SK-N-SH (cell line): ENCODE measurements around the gene CCDC188. TPM values are rescaled to one million over a fixed set of nuclear protein-coding genes. Genes with fewer than 3 reads are reported as not detected.

Experiments
- CTCF ChIA-PET: fragments of 300-600, 350-600 bp; formaldehyde crosslinking; extraction: SDS; loops from one replicate; lab custom pipeline; 2021; lab: Yijun Ruan, JAX
- POLR2A ChIA-PET: fragments of 350-600 bp; sonication (Branson Sonifier 250); formaldehyde crosslinking; extraction: SDS; loops from one replicate; lab custom pipeline; 2020; ENCODE audit warnings: antibody characterized with exemption, inconsistent platforms; lab: Yijun Ruan, JAX
- DNase-seq: peaks from one replicate; pipeline ENCODE4 v3.0.0; 2012
- H2AFZ ChIP-seq: fragments of 200-600 bp; sonication (generic); 2 replicates; pipeline ENCODE4 v1.8.1; 2016; ENCODE audit warnings: antibody characterized with exemption, mild to moderate bottlenecking, low read depth
- H3F3A ChIP-seq: fragments of 200-600 bp; sonication (generic); replicated peaks from 2 replicates; pipeline ENCODE3; 2016; ENCODE audit warnings: antibody characterized with exemption, mild to moderate bottlenecking; ENCODE audit not compliant: insufficient read depth
- H3K27ac ChIP-seq, 2 experiments: fragments of 200-500 bp in 1 of 2; fragments of 200-600 bp in 1 of 2; sonication (Bioruptor generic) in 1 of 2; sonication (generic), shearing (Covaris generic) in 1 of 2; 2 replicates each; pipeline versions ENCODE4 v1.5.1 to v1.6.1; 2014 to 2016; ENCODE audit warnings: low read depth in 2 of 2, inconsistent platforms in 1 of 2, low read length in 1 of 2, mild to moderate bottlenecking in 1 of 2, mixed read lengths in 1 of 2
- H3K27me3 ChIP-seq: fragments of 200-600 bp; sonication (generic), shearing (Covaris generic); 2 replicates; pipeline ENCODE4 v1.6.1; 2016; ENCODE audit warnings: mixed run types; ENCODE audit not compliant: insufficient read depth
- H3K36me3 ChIP-seq, 2 experiments: fragments of 200-500 bp in 1 of 2; fragments of 200-600 bp in 1 of 2; sonication (Bioruptor generic) in 1 of 2; sonication (generic) in 1 of 2; replicated peaks in 1 of 2; 2 replicates each; pipeline versions ENCODE3 to v1.5.1; 2014 to 2016; ENCODE audit warnings: low read length in 1 of 2, mild to moderate bottlenecking in 1 of 2; ENCODE audit not compliant: insufficient read depth in 2 of 2, control insufficient read depth in 1 of 2
- H3K4me1 ChIP-seq, 2 experiments: fragments of 200-500 bp in 1 of 2; fragments of 200-600 bp in 1 of 2; sonication (Bioruptor generic) in 1 of 2; sonication (generic), shearing (Covaris generic) in 1 of 2; 2 replicates each; pipeline versions ENCODE4 v1.5.1 to v1.6.1; 2014 to 2016; ENCODE audit warnings: low read depth in 1 of 2, low read length in 1 of 2, mixed run types in 1 of 2; ENCODE audit not compliant: insufficient read depth in 2 of 2, control insufficient read depth in 1 of 2
- H3K4me2 ChIP-seq: fragments of 200-600 bp; sonication (generic), shearing (Covaris generic); 2 replicates; pipeline ENCODE4 v1.6.1; 2017; ENCODE audit warnings: mixed run types
- H3K4me3 ChIP-seq, 2 experiments: fragments of 200-500 bp in 1 of 2; fragments of 200-600 bp in 1 of 2; sonication (Bioruptor generic) in 1 of 2; sonication (generic), shearing (Covaris generic) in 1 of 2; 2 replicates each; pipeline versions ENCODE4 v1.5.1 to v1.8.1; 2014 to 2016; ENCODE audit warnings: low read depth in 2 of 2, inconsistent platforms in 1 of 2, low read length in 1 of 2, mild to moderate bottlenecking in 1 of 2, mixed read lengths in 1 of 2, moderate library complexity in 1 of 2
- H3K79me2 ChIP-seq: fragments of 200-600 bp; sonication (generic); 2 replicates; pipeline ENCODE4 v1.8.1; 2017; ENCODE audit warnings: mild to moderate bottlenecking; ENCODE audit not compliant: insufficient read depth
- H3K9ac ChIP-seq: fragments of 200-600 bp; sonication (generic); 2 replicates; pipeline ENCODE4 v1.6.1; 2017; ENCODE audit warnings: mixed run types
- H3K9me2 ChIP-seq: fragments of 200-600 bp; sonication (generic); 2 replicates; pipeline ENCODE4 v1.6.1; 2017; ENCODE audit warnings: mixed run types
- H3K9me3 ChIP-seq: fragments of 200-600 bp; sonication (generic); 2 replicates; pipeline ENCODE4 v1.6.1; 2017; ENCODE audit warnings: mixed run types, mild to moderate bottlenecking, moderate library complexity
- H4K20me1 ChIP-seq: fragments of 200-600 bp; sonication (generic); 2 replicates; pipeline ENCODE4 v1.6.1; 2017; ENCODE audit warnings: mild to moderate bottlenecking, mixed run types; ENCODE audit not compliant: insufficient read depth
- CHD2 ChIP-seq: fragments of 150-350 bp; IDR thresholded peaks from 2 replicates; pipeline ENCODE4 v1.6.1; 2018; ENCODE audit warnings: low read length; ENCODE audit not compliant: partially characterized antibody
- ELF1 ChIP-seq: IDR thresholded peaks from 2 replicates; pipeline ENCODE4 v1.4.0; 2012
- FOXJ3 ChIP-seq: sonication (generic); formaldehyde crosslinking; IDR thresholded peaks from 2 replicates; pipeline ENCODE4 v1.5.1; 2020; ENCODE audit warnings: mild to moderate bottlenecking, missing genetic modification reagents
- FOXM1 ChIP-seq: IDR thresholded peaks from 2 replicates; pipeline ENCODE4 v1.4.0; 2012; ENCODE audit warnings: low read depth, mild to moderate bottlenecking
- GABPA ChIP-seq: IDR thresholded peaks from 2 replicates; pipeline ENCODE4 v1.4.0; 2012; ENCODE audit warnings: low read depth, mild to moderate bottlenecking
- MEF2A ChIP-seq: IDR thresholded peaks from 2 replicates; pipeline ENCODE4 v1.4.0; 2012; ENCODE audit warnings: low read depth, borderline replicate concordance
- MXI1 ChIP-seq: IDR thresholded peaks from 2 replicates; pipeline ENCODE4 v1.6.1; 2012; ENCODE audit warnings: mild to moderate bottlenecking, low read depth, low read length, improper control_type of control experiment
- NRF1 ChIP-seq: IDR thresholded peaks from 2 replicates; pipeline ENCODE4 v1.6.1; 2012; ENCODE audit warnings: low read depth, mild to moderate bottlenecking, low read length
- RFX5 ChIP-seq: IDR thresholded peaks from 2 replicates; pipeline ENCODE4 v1.6.1; 2012; ENCODE audit warnings: mild to moderate bottlenecking, improper control_type of control experiment, low read length
- RXRA ChIP-seq: IDR thresholded peaks from 2 replicates; pipeline ENCODE4 v1.4.0; 2012; ENCODE audit warnings: low read depth, mild to moderate bottlenecking, borderline replicate concordance
- SMC3 ChIP-seq: IDR thresholded peaks from 2 replicates; pipeline ENCODE4 v1.6.1; 2012; ENCODE audit warnings: low read depth, low read length, improper control_type of control experiment
- TAF1 ChIP-seq: IDR thresholded peaks from 2 replicates; pipeline ENCODE4 v1.6.1; 2012; ENCODE audit warnings: low read depth, mild to moderate bottlenecking, low read length, moderate library complexity, borderline replicate concordance
- TCF12 ChIP-seq: IDR thresholded peaks from 2 replicates; pipeline ENCODE4 v1.4.0; 2012
- TEAD4 ChIP-seq: IDR thresholded peaks from 2 replicates; pipeline ENCODE4 v1.4.0; 2012; ENCODE audit warnings: mild to moderate bottlenecking, borderline replicate concordance; ENCODE audit not compliant: insufficient read depth
- YY1 ChIP-seq: IDR thresholded peaks from 2 replicates; pipeline ENCODE4 v1.4.0; 2012; ENCODE audit warnings: low read depth, mild to moderate bottlenecking
- WGBS: methylation state at CpG from one replicate; pipeline ENCODE4 v1.1.6; 2017; ENCODE audit warnings: low lambda C conversion rate; 5-methylcytosine and 5-hydroxymethylcytosine counted together
- polyA plus RNA-seq, 3 experiments: library from polyadenylated mRNA; depleted of rRNA; stranded (reverse); fragments of >200 nt; gene quantifications; 2 replicates each; pipeline ENCODE4 v1.2.3, GENCODE V29; 2012
- TF ChIP-seq, protein P1 (sequence below): IDR thresholded peaks from 2 replicates; pipeline ENCODE4 v1.6.1; 2012; ENCODE audit warnings: mild to moderate bottlenecking, low read depth, low read length, moderate library complexity
- TF ChIP-seq, protein P2 (sequence below): IDR thresholded peaks from 2 replicates; pipeline ENCODE4 v1.4.0; 2012; ENCODE audit warnings: low read depth
- TF ChIP-seq, protein P3 (sequence below): fragments of 200-600 bp; sonication (generic); IDR thresholded peaks from 2 replicates; pipeline ENCODE4 v1.6.1; 2017; ENCODE audit warnings: antibody characterized with exemption, mild to moderate bottlenecking, moderate library complexity
- TF ChIP-seq, protein P4 (sequence below): fragments of 150-350 bp; IDR thresholded peaks from 2 replicates; pipeline ENCODE4 v1.6.1; 2017; ENCODE audit warnings: antibody characterized with exemption, low read length, low read depth, borderline replicate concordance
- TF ChIP-seq, protein P5 (sequence below): fragments of 150-350 bp; IDR thresholded peaks from 2 replicates; pipeline ENCODE4 v1.6.1; 2016; ENCODE audit warnings: mild to moderate bottlenecking, low read depth, low read length

The CCDC188 gene
- polyA plus RNA-seq, 1 of the 3 experiments (the other 2 are of a cell fraction): 21.1 TPM

DNA sequence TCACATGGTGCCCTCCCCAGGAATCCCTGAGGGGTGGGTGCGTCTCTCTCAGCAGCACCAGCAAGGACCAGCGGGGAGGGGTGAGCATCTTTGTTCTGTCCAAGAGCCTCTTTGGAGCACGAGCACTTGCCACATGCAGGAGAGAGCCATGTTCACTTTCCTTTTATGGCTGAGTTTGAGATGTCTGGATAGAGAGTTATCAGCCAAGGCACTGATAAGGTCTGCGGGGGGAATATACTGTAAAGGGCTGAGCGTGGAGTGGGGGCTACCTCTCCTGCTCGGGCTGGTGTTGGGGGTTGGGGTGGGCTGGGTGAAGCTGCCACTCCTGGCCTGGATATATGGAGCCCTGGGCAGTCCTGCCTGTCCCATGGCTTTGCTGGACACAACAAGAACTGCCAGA lies 34.9 kb upstream of the CCDC188 start (continued):
- TF ChIP-seq YY1: no peak
- TF ChIP-seq, protein P1, sequence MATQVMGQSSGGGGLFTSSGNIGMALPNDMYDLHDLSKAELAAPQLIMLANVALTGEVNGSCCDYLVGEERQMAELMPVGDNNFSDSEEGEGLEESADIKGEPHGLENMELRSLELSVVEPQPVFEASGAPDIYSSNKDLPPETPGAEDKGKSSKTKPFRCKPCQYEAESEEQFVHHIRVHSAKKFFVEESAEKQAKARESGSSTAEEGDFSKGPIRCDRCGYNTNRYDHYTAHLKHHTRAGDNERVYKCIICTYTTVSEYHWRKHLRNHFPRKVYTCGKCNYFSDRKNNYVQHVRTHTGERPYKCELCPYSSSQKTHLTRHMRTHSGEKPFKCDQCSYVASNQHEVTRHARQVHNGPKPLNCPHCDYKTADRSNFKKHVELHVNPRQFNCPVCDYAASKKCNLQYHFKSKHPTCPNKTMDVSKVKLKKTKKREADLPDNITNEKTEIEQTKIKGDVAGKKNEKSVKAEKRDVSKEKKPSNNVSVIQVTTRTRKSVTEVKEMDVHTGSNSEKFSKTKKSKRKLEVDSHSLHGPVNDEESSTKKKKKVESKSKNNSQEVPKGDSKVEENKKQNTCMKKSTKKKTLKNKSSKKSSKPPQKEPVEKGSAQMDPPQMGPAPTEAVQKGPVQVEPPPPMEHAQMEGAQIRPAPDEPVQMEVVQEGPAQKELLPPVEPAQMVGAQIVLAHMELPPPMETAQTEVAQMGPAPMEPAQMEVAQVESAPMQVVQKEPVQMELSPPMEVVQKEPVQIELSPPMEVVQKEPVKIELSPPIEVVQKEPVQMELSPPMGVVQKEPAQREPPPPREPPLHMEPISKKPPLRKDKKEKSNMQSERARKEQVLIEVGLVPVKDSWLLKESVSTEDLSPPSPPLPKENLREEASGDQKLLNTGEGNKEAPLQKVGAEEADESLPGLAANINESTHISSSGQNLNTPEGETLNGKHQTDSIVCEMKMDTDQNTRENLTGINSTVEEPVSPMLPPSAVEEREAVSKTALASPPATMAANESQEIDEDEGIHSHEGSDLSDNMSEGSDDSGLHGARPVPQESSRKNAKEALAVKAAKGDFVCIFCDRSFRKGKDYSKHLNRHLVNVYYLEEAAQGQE: no peak
- TF ChIP-seq, protein P2, sequence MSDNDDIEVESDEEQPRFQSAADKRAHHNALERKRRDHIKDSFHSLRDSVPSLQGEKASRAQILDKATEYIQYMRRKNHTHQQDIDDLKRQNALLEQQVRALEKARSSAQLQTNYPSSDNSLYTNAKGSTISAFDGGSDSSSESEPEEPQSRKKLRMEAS: no peak

DNA sequence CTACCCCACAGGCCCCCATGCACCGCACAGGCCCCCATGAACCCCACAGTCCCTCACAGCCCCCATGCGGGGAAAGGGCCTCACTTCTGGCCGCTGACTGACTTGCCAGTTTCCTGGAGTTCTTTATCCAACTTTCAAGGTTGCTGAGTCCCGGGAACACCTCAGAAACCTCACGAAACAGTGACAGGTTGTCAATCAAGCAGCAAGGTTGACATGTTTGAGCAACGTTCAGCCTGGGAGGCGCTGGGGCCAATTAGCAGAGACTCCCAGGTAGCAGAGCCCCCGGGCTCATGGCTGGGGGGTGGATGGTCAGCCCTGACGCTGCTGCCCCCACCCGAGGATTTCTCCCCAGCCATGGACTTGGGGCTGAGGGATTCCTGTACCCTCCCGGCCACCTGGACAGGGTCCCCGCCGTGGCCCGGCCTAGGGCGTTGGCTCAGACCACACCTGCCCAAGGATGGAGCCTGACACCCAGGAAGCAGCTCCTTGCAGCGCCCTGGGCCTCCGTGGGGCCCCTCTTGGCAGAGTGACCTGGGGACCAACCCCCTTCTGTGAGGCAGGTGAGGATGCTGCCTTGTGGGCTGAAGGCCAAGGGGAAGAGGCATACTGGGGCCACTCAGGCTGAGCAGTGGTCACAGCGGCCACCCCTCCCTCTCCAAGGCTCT lies 33.8 kb upstream of the CCDC188 start:
- no peak for DNase-seq
- Histone ChIP-seq H3K79me2 (no peaks in the 10 kb centered on the region), H3K4me3 (no peak overlapping the region), H3K4me2 (no peak overlapping the region), H3F3A (no peaks in the 10 kb centered on the region), H3K36me3 (no peaks in the 10 kb centered on the region), H3K27me3 (no peaks in the 10 kb centered on the region), H3K9me3 (no peaks in the 10 kb centered on the region), H4K20me1 (no peaks in the 10 kb centered on the region), H3K27ac (no peak overlapping the region), H3K9ac (no peak overlapping the region), H2AFZ (no peak overlapping the region), H3K4me1 (no peaks in the 10 kb centered on the region), H3K9me2 (no peaks in the 10 kb centered on the region)
- ChIA-PET POLR2A (no interaction called here), CTCF (no interaction called here)
- 61% methylated on average over 6 of the region's 18 CpGs for WGBS
- TF ChIP-seq CHD2 (no peak), ELF1 (no peak), FOXM1 (no peak), NRF1 (no peak), RFX5 (no peak), MXI1 (no peak), SMC3 (no peak), FOXJ3 (CRISPR knock-in tag) (no peak), RXRA (no peak), GABPA (no peak), TAF1 (no peak), TEAD4 (no peak), TCF12 (no peak), MEF2A (no peak)
- TF ChIP-seq, protein P3, sequence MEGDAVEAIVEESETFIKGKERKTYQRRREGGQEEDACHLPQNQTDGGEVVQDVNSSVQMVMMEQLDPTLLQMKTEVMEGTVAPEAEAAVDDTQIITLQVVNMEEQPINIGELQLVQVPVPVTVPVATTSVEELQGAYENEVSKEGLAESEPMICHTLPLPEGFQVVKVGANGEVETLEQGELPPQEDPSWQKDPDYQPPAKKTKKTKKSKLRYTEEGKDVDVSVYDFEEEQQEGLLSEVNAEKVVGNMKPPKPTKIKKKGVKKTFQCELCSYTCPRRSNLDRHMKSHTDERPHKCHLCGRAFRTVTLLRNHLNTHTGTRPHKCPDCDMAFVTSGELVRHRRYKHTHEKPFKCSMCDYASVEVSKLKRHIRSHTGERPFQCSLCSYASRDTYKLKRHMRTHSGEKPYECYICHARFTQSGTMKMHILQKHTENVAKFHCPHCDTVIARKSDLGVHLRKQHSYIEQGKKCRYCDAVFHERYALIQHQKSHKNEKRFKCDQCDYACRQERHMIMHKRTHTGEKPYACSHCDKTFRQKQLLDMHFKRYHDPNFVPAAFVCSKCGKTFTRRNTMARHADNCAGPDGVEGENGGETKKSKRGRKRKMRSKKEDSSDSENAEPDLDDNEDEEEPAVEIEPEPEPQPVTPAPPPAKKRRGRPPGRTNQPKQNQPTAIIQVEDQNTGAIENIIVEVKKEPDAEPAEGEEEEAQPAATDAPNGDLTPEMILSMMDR: no peak
- TF ChIP-seq, protein P2: no peak
- TF ChIP-seq, protein P4, sequence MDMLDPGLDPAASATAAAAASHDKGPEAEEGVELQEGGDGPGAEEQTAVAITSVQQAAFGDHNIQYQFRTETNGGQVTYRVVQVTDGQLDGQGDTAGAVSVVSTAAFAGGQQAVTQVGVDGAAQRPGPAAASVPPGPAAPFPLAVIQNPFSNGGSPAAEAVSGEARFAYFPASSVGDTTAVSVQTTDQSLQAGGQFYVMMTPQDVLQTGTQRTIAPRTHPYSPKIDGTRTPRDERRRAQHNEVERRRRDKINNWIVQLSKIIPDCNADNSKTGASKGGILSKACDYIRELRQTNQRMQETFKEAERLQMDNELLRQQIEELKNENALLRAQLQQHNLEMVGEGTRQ: no peak
- TF ChIP-seq, protein P5, sequence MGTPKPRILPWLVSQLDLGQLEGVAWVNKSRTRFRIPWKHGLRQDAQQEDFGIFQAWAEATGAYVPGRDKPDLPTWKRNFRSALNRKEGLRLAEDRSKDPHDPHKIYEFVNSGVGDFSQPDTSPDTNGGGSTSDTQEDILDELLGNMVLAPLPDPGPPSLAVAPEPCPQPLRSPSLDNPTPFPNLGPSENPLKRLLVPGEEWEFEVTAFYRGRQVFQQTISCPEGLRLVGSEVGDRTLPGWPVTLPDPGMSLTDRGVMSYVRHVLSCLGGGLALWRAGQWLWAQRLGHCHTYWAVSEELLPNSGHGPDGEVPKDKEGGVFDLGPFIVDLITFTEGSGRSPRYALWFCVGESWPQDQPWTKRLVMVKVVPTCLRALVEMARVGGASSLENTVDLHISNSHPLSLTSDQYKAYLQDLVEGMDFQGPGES: no peak
